A204.1 (cell line): ENCODE data around the gene FAM89B.

ENCODE experiments used
- FAIRE-seq: peaks from 2 replicates; lab custom pipeline; 2012; peaks lifted over from hg19 to GRCh38; lab: Jason Lieb, UNC

The FAM89B gene

DNA sequence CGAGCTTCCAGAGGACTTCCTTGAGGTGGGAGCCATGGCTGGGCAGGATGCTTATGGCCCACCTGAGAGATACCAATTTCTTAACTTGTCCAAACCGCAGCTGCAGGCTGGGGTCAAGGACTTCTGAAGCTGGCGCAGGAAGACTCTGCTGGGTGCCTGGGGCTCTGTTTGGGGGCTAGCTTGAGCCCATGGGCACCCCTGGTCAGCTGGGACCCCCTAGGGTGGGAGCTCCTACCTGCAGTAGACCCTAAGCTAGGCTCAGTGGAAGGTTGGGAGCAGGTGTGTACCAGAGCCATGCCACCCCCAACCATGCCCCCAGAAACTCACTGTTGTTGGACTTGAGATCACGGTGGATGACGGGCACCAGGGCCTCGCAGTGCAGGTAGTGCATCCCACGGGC lies 40.4 kb downstream of the FAM89B start:
- FAIRE-seq: no peak

DNA sequence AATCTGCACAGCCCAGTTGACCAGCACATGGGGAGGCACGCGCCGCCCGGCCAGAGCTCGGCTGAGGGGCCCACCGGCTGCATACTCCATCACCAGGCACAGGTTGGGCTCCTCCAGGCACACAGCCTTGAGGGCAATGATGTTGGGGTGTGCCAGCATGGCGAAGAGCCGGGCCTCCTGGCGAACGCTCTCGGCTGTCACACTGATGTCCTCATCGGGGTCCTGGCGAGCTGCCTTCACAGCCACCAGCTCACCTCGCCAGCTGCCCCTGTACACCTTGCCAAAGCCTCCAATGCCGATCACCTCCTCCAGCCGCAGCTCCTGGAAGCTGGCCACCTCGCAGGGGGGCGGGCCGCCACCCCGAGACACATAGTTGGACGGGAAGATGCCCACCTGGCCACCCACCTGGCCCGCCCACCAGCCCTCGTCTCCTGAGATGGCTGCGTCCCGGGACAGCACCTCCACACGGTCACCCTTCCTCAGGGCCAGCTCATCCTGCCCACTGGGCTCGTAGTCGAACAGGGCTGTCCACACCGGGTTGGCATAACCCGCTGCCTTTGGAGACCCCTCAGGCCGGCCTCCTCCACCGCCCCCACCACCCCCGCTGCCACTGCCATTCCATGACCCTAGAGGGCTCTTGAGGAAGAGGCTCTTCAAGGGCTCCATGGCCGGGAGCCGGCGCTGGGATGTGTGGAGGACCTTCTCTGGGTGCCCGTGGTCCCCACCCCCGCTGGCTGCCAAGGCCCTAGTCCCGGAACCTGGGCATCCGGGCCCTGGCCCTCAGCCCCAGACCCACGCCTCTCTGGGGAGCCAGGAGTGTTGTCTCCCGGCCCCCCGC lies 41.0 kb downstream of the FAM89B start:
- FAIRE-seq: no peak

DNA sequence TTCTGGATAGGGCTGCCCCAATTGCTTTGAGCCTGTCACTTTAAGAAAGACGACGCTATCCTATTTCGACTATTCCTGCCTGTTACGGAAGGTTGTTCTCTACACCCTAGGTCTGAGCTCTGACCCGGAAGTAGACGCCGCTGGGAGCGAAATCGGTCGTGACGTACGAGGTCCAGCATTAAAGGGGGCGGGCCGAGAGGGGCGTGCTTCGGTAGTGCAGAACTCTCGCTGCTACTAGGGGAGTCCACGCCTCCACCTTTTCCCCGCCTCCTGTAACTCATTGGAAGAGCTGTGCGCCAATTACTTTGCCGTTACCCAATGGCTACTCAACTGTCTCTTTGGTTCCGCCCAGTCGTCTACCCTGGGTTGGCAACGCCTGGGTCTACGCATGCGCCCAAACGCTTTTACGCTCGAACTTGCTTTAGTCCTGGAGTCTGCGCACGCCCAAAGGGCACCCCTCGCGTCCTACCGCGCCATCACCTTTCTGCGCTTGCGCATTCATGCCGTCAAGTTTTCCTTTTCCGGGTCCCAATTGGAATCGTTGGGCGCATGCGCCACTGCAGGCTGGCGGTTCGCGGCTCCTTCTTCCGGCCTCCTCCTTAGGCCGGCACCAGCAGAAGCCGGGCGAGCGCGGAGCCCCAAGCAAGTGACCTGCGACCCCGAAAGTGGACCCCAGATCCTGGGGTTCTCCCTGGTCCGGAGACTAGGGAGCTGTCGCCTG lies 43.1 kb downstream of the FAM89B start, which contains the start of gene PCNX3:
Gene PCNX3, plus strand, starts transcription at position 548 of the 721 bp plus-strand sequence. CDS start 536 bp downstream, outside the sequence.
- peak; percentile 100 for FAIRE-seq

DNA sequence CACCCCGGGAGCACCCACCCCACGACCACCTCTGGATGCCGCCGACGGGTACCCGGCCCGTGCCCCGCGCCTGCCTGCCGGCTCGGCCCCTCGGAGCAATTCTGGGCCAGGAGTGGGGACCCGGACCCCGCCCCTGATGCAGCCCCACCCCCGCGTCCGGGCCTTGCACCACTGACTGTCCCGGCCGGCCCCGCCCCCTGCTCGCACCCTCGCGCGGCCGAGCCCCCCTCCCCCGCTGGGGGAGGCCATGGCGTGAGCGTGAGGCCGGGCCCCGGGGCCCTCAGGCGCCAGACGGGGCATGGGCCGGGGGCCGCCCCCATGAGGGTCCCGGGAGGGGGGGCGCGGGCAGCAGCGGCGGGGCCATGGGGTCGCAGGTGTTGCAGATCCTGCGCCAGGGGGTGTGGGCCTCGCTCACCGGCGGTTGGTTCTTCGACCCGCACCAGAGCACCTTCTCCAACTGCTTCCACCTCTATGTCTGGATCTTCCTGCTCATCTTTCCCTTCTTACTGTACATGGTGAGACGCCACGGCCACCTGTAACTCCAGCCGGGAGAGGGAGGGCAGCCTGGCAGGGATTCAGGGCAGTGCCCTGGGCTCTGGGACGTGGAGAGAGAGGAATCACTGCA lies 43.7 kb downstream of the FAM89B start:
- FAIRE-seq: no peak

DNA sequence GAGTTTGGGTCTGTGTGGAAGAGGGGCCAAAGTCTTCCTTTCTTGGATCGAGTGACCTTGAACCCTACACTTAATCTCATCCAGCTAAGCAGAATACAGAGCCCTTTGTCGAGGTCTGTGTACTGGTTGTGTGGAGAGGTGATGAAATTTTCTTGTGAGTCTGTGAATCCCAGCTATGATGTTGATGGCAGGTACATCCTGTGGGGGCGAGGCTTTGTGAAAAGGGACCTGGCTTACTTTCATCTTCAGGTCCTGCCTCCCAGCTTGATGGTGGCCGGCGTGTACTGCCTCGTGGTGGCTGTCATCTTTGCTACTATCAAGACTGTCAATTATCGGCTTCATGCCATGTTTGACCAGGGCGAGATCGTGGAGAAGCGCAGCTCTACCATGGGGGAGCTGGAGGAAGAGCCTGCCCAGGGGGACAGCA lies 44.2 kb downstream of the FAM89B start:
- no peak for FAIRE-seq

DNA sequence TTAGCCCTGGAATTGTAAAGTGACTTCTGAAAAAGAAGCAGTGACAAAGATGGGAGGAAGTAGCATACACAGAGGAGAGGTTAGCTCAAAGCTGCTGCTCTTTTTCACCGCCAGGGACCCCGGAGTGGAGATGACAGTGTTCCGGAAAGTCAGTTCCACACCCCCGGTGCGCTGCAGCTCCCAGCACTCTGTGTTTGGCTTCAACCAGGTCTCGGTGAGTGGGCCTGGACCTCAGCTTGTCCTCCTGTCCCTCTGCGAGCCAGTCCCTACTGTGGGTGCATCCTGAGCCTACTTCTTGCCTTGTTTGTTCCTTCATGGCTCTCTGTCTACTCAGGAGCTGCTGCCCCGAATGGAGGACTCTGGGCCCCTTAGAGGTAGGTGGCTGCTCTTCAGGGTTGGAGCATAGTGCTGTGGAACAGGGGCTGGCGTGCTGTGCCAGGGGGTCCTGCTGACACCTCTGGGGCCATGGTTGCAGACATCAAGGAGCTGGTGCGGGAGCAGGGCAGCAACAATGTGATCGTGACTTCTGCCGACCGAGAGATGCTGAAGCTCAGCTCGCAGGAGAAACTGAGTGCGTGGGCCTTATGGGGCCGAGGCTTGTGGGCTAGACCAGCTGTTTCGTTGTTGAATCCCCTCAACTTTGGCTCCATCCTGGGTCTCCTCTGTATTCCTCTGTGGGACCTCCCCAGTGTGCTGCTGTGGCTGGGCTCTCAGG lies 45.0 kb downstream of the FAM89B start:
- no peak for FAIRE-seq

DNA sequence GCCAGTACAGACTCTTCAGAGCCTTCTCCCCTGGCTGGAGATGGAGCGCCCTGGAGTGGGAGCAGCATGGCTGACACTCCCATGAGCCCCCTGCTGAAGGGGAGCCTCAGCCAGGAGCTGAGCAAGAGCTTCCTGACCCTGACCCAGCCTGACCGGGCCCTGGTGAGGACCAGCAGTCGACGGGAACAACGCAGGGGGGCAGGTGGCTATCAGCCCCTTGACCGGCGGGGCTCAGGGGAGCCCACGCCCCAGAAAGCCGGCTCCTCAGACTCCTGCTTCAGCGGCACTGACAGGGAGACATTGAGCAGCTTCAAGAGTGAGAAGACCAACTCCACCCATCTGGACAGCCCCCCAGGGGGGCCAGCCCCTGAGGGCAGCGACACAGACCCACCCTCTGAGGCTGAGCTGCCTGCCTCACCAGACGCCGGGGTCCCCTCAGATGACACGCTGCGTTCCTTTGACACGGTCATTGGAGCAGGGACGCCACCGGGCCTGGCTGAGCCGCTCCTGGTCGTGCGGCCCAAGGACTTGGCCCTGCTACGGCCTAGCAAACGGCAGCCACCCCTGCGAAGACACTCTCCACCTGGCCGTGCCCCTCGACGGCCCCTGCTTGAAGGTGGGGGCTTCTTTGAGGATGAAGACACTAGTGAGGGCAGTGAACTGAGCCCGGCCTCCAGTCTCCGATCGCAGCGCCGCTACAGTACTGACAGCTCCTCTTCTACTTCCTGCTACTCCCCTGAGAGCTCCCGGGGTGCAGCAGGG lies 45.8 kb downstream of the FAM89B start:
- no peak for FAIRE-seq

DNA sequence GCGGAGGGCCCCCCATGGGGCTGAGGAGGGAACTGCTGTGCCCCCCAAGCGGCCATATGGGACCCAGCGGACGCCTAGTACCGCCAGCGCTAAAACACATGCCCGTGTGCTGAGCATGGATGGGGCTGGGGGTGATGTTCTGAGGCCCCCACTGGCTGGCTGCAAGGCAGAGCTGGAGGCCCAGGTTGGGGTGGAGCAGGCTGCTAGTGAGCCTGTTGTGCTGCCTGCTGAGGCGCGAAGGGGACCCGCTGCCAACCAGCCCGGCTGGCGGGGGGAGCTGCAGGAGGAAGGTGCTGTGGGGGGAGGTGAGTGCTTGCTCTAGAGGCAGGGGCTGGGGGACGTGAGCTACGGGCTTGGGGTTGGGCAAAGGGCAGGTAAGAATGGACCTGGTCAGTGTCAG lies 46.4 kb downstream of the FAM89B start:
- FAIRE-seq: no peak

DNA sequence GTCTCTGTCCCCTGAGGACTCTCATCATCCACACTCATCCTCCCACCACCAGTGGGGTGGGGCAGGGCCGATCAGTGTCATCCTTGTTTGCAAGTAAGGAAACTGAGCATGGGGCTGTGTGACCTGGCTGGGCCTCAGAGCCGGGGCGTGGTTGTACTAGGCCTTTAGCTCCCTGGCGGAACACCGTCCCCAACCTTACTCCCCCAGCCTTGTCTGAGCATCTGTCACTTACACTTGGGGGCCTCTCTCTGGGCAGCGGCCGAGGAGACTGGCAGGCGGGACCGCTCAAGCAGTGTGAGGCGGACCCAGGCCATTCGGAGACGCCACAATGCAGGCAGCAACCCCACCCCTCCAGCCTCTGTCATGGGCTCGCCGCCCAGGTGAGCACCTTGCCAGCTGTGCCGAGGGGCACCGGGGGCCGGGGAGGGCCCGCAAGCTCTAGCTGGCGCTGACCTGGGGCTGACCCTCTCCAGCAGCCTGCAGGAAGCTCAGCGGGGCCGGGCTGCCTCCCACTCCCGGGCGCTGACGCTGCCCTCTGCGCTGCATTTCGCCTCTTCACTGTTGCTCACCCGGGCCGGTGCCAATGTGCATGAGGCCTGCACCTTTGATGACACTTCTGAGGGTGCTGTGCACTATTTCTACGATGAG lies 47.1 kb downstream of the FAM89B start:
- FAIRE-seq: no peak

DNA sequence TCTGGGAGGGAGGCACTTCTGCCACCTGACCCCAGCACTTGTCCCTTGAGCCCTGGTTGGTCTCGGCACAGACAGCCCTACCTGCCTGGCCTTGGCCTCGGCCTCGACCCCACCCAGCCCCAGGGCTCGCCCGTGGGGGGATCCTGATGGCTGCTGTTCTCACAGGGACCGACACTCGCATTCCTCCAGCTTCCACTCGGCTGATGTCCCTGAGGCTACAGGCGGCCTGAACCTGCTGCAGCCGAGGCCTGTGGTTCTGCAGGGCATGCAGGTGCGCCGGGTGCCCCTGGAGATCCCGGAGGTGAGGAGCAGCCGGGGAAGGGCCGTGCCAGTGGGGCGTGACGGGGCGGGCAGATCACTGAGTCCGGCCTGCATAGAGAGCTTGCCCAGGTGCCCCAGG lies 48.3 kb downstream of the FAM89B start:
- no peak for FAIRE-seq

DNA sequence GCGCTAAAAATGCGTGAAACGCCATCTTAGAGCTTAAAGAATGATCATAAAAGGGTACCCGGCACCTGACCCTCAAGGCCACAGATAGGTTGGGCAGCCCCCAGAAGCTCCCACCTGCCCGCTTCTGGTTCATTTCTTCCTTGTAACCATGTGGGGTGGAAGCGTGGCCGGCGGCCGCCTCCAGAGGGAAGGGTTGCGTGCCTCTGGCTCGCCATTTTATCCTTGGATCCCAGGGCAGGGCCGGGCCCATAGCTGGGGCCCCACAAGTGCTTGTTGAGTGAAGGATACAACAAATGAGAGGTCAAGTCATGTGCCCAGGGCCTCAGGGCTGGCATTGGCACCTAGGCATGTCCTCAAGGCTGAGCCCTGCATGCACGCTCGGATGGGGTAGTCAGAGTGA lies 49.1 kb downstream of the FAM89B start:
- FAIRE-seq: no peak

DNA sequence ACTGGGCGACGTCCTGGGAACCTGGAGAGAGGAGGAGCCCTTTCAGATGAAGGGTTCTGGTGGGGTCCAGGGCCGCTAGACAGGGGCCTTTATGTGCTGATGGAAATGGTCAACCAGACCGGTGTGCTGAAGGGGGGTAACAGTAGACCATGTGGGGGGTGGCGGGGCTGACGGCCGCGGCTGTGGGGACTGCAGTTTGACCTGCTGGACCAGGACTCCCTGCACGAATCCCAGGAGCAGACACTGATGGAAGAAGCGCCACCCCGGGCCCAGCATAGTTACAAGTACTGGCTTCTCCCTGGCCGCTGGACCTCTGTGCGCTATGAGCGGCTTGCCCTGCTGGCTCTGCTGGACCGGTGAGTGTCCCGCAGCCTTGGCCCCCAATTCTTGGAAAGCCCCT lies 49.7 kb downstream of the FAM89B start:
- no peak for FAIRE-seq

DNA sequence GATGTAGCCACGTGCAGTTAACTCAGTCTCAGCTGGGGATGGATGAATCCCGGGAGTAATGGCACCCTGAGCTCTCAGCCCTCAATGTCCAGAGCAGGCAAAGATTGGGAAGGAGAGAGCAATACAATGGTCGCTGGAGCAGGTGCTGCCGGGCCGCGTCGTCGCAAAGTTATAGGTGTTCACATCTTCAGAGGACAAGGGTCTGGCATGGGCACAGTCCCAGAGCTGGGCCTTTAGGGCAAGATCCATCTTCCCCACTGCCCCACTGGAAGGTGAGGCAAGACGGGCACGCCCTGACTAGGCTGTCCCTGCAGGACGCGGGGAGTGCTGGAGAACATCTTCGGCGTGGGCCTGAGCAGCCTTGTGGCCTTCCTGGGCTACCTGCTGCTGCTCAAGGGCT lies 50.8 kb downstream of the FAM89B start:
- no peak for FAIRE-seq
